HG02981 (cell line): ENCODE data around the gene VPS13C.

Experiments used
- ATAC-seq: cut with Tn5 transposase; IDR thresholded peaks from one replicate; pipeline ENCODE4 v1.9.1; 2021; ENCODE audit warnings: mild to moderate bottlenecking, moderate library complexity; ENCODE audit not compliant: unreplicated experiment

Gene VPS13C

DNA sequence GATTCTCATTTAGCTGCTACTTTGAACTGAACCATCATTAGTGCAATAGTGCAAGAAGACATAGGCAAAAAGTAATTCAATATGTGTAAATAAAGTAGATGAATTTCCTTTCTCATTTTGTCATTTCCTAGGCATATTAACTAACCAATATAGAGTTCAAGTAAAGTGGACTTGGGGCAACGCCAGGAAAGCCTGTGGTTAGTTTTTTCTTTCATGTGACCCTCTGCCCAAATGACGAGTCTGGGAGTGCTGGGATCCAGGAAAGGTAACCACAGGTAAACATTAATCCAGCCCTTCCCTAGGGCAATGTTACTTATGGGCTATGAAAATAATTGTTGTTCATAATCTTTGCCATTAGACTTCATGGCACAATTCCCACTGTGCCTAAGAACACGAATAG, 181.0 kb downstream of the VPS13C start:
- ATAC-seq, result no peak

DNA sequence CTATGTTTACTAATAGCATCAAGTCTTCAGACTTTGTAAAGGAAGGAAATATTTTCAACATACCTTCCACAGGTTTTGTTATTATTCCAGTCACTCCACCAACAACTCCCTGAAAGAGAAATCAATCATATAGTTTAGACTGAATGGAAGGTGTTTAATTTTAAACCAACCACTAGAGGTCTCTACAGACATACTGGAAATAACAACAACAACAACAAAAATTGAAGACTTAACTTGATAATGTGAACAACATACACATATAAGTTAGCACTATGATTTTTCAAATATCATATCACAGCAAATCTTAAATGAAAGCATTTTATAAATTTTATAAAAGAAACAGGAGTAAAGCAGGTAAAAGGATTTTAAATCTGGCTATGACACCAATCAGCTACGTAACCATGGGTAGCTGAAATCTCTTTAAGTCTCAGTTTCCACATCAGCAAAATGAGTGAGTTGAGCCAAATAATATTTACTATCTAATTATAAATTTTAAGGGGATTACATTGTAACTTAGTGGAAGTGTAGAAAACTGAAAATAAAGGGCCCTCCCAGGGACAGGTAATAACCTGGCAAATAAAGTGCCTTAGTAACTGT, 188.2 kb downstream of the VPS13C start:
- no peak for ATAC-seq

GRCh38 chr15:61869656-61870055, 190.6 kb downstream of the VPS13C start:
- ATAC-seq, result no peak

DNA sequence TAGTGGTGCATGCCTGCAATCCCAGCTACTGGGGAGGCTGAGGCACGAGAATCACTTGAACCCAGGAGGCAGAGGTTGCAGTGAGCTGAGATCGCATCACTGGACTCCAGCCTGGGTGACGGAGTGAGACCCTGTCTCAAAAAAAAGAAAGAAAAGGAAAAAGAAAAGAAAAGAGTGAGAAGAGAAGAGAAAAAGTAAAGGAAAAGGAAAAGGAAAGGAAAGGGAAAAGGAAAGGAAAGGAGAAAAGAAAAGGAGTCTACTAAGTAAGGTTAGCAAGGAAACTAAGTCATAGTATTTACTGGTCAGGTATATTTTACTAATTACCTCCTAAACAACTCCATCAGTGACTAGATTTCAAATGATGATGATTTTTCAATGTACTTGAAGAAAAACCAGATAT, 198.3 kb downstream of the VPS13C start:
- ATAC-seq, result no peak

GRCh38 chr15:61857169-61857829, 202.9 kb downstream of the VPS13C start:
- ATAC-seq, result no peak

- no peak for ATAC-seq
These were observed 204.0 kb downstream of the VPS13C start for GRCh38 chr15:61856295-61856694.

DNA sequence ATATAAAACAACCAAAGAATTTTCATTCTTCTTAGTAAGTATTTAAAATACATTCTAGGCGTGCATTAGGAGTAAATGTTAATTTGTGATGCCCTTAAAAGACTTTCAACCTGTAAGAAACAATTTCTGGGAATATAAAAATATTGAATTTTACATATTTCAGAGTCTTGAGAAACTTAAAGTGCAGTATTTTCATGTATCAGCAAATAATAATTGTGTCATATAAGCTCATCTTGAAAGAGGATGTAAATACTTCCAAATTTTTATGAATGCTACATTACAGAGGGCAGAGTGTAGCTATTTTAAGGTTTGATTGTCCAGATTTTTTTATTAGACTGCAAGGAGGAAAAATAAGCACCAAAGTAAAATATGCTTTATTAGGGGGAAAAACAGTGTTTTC, 207.1 kb downstream of the VPS13C start:
- ATAC-seq, result no peak

DNA sequence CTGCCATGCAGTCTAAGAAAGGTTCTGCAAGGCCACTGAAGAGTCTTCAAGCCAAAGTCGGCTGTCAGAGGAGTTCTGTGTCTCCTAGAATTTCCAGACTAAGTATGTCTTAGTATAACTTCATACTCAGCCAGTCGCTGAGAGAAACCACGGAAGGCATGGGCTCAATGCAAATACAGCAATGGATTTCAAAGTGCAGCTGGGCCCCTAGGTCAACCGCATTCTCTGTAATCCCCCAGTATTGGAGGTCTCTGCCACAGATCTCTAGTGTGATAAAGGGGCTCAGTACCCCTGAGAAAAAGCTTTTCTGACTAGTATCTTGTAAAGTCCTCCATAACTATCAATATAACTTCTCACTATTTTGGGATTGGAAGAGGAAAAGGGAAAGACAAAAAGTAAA, 208.3 kb downstream of the VPS13C start:
- ATAC-seq, result no peak

DNA sequence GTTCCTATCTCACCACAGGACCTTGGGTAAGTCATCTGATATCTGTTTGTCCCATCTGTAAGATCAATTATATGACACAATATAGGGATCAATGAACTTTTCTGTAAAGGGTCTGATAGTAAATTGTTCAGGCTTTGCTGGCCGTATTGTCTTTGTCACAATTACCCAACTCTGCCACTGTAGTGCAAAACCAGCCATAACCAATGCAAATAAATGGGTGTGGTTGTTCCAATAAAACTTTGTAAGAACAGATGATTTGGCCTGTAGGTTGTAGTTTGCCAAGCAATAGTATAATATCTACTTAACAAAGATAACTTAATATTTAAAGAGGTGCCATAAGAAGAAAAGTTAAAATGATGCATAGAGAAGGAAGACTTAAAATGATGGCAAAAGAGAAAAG, 210.8 kb downstream of the VPS13C start:
- ATAC-seq, result no peak

GRCh38 chr15:61841466-61841865, 218.8 kb downstream of the VPS13C start:
- ATAC-seq, result no peak

DNA sequence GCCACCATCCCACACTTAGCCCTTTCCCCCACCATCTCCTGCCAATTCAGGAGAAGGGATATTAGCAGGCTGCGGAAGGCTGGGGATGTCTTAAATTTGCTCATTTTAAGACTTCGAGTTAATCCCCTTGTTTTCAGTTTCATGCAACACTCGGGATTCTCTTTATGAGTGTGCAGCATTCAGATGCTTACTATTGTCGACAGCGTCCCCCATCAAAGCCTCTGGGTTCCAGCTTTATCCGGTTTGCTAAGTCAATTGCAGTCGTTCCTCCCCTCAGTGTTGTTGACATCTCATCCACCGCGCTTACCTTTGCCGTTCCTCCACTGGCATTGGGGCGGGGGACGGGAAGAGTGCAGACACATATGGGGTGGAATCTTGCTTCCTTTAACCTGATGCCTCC, 220.2 kb downstream of the VPS13C start:
- ATAC-seq, result no peak

DNA sequence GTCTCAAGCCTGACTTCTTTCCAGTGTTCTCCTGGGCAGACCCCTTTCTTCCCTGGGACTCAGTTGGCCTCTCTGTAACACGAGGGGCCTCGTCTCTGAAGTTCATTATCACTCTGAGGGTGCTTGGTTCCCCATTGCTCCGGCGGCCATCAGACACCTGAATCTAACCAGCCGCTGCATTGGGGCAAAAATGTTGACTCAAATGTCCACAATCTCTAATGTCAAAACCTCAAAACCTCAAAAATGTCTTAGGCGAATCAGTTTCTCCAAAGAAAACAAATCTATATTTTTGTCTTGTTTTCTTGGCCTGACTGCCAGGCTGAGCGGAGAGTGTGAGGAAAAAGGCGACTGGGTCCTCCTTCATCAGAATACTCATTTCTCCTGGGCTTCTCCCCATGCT, 220.7 kb downstream of the VPS13C start:
- ATAC-seq, result no peak

- ATAC-seq, result no peak
These were observed 224.6 kb downstream of the VPS13C start for GRCh38 chr15:61835496-61836106.

- ATAC-seq, result no peak
These were observed 225.2 kb downstream of the VPS13C start for GRCh38 chr15:61835029-61835428.

- no peak for ATAC-seq
These were observed 226.1 kb downstream of the VPS13C start for GRCh38 chr15:61834076-61834697.

DNA sequence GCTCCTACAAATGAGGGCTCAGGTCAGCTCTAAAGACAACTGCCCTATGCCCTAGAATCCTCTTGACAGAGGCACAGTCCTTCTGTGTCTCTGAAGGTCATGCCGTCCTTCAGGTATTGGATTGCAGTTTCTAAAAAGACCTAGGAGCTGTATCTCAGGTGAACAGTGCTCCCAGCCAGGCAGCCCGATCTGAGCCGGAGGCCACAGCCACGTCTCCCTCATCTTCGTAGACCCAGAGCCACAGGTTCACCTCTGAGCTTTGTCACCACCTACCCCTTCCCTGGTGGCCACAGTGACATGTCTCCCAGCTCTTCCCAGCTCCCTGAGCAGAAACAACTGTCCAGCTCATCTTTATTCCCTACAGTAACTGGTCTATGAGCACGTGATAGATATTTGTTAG, 228.0 kb downstream of the VPS13C start:
- no peak for ATAC-seq

DNA sequence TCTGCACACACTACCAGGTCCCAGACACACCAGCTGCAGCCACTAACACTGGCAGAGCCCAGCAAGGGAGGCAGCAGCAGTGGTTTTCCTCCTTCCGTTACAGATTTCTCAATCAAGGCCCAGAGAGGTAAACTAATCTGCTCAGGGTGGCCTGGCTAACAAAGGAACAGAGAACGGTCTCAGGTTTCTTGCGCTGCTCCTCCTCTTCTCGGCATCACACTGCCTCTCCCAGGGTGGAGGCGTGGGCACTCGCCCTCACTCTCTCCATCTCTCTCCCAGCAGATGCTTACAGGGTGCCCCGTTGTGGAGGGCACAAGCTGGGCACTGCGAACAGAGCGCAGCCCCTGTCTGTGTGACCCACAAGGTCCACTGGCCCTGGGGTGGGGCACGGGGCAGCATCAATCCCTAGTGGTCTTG, 228.7 kb downstream of the VPS13C start:
- no peak for ATAC-seq

DNA sequence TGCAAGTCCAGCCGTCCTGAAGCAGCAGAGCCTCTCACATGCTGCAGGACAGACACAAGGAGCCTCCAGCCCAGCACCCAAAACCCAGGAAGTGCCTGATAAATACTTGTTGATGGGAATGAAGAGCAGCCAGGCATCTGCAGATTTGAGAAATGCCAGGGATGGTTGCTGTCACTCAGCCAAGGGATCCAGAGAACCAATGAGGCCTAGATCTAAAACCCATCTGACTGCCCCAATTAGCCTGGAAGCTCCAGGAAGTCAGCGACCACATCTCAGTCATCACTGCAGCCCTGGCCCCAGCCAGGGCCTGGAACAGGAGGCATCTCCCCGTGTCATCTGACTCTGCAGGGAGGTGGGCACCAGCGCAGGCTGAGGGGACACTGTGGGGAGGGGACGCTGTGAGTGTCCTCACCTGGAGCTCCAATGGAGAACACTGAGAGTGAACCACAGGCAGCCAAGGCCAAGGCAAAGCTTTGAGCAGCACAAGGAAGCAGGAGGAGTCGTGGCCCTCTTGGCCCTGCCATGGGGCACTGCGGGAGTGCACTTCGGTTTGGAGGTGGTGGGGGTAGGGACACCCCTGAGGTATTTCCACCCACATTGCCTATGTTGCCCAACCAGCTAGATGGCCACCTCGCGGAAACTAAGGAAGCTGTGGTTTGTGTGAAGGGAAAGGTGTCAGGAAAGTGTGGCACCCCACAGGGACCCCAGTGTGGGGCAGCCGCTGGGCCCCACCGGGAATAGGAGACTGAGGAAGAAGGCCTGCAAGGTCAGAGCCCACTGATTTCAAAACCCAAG, 229.5 kb downstream of the VPS13C start:
- no peak for ATAC-seq

GRCh38 chr15:61829514-61829889, 230.7 kb downstream of the VPS13C start:
- no peak for ATAC-seq

GRCh38 chr15:61828860-61829513, 231.3 kb downstream of the VPS13C start:
- no peak for ATAC-seq

DNA sequence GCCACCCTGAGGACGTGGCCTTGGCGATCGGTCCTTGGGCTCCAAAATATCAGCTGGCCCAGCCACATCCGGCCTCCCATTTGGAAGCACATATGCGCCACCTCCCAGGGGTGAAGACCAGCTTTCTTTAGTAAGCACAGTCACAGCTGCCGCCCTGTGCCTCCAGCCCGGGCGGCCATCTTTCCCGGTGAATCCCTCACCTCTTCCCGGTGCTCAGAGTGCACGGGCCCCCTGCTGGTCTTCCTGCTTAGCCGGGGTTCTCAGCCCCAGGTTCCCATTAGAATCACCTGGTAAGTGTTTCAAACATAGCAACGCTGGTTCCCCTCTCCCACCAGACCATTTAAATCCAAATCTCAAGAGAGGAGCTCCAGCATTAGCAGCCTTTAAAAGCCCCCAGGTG, 232.2 kb downstream of the VPS13C start:
- ATAC-seq, result no peak
